Stimulated activated CD4-positive, alpha-beta T cell treated with anti-CD3 and anti-CD28 coated beads, Interleukin-4, amount 100 ng/mL, for 48 hours (primary cell): ENCODE data around the gene TTC28.
"Not testable (repeated sequence)": the region's sequence is repeated elsewhere in the genome, so short reads cannot be mapped to it uniquely, and the experiment has no call there.

Source experiments
- DNase-seq, 2 donors: peaks; one replicate each; pipeline ENCODE4 v3.0.0-alpha.2; 2020; ENCODE audit warnings: low read depth in 2 of 2

The TTC28 gene

GRCh38 chr22:28488825-28489224 is 190.8 kb downstream of the TTC28 start:
- no peak for DNase-seq

- no peak for DNase-seq
Measured at GRCh38 chr22:28484662-28485061, 195.0 kb downstream of the TTC28 start.

GRCh38 chr22:28481725-28482124 is 197.9 kb downstream of the TTC28 start:
- DNase-seq: no peak

- DNase-seq: no peak
Measured at GRCh38 chr22:28480000-28480715, 199.5 kb downstream of the TTC28 start.

DNA sequence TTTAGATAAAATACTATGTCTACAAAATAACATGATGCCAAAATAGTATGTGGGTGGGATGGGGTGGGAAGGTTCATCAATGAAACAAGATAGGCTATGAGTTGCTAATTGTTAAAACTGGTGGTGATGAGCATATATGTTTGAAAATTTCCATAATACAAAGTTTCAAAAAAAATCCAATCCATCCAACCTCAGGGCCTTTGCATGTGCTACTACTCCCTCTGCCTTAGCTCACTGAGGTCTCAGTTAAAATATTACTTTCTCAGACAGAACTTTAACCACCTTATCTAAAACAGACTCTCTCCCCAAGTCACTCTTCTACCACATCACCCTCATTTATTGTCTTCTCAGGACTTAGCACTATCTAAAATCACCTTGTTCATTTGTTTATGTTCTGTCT is 201.1 kb downstream of the TTC28 start:
- no peak for DNase-seq

DNA sequence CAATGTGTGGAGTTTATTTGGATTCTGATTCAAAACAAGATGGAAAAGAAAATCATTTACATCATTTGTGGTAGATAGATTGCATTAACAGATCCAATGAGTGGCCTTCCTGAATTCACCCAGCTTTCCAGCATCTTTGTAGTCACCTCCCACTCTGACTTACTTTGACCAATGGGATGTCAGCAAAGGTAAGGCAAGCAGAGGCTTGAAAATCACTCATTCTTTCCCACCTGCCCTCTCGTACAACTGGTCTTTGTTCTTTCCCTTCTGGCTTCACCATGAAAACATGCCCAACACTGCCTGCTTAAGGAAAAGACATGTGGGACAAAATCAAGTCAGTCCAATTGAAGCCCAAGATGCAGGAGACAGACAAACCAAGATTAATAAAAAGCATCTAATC is 202.1 kb downstream of the TTC28 start:
- DNase-seq: no peak

- no peak for DNase-seq
Measured at GRCh38 chr22:28474330-28474729, 205.3 kb downstream of the TTC28 start.

GRCh38 chr22:28473258-28473657 is 206.4 kb downstream of the TTC28 start:
- no peak for DNase-seq

DNA sequence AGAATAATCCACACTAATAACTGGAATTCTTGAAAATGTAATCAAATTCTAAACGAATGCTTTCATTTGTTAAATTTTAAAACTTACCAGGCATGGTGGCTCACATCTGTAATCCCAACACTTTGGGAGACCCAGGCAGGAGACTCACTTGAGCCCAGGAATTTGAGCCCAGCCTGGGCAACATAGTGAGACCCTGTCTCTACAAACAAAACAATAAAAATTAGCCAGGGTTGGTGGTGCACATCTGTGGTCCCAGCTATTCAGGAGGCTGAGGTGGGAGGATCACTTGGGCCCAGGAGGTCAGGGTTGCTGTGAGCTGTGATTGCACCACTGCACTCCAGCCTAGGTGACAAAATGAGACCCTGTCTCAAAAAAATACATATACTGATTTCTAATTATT is 212.6 kb downstream of the TTC28 start:
- not testable (repeated sequence) for DNase-seq

GRCh38 chr22:28466399-28466798 is 213.2 kb downstream of the TTC28 start:
- DNase-seq: no peak

- DNase-seq: no peak
Measured at GRCh38 chr22:28465841-28466240, 213.8 kb downstream of the TTC28 start.

DNA sequence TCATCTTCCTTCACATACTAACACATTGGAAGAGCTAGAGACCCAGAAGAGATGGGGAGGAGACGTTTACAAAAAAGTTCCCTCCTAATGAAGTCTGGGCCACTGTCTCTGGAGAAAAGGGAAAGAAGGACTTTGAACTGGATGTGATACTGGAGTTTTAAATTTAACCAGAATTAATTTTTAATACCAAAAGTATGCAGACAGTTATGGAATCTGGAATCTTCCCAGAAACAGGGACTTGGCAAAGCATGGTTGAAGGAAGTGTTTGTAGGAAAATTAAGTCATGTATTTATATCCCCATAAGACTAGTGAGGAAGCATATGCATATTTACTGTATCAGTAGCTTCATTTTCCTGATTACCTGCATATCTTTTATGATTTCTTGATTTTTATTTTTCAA is 215.5 kb downstream of the TTC28 start:
- DNase-seq: no peak

DNA sequence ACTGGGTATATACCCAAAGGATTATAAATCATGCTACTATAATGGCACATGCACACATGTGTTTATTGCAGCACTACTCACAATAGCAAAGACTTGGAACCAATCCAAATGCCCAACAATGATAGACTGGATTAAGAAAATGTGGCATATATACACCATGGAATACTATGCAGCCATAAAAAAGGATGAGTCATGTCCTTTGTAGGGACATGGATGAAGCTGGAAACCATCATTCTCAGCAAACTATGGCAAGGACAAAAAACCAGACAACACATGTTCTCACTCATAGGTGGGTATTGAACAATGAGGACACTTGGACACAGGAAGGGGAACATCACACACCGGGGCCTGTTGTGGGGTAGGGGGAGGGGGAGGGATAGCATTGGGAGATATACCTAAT is 216.2 kb downstream of the TTC28 start:
- DNase-seq: not testable (repeated sequence)

DNA sequence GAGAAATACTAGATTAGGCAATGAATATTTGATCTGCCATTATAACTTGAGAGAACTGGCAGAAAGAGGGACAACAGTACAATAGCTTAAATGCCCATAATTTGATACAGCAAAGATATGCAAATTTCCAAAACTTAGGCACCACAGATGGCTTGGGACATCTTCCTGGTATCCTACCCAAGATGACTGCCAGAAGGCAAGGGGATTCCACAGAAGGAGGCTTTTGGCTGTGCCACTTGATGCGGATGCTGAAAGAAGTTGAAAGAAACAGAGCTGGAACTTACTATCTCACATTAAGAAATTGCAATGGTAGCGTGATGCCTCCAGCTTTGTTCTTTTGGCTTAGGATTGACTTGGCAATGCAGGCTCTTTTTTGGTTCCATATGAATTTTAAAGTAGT is 216.7 kb downstream of the TTC28 start:
- no peak for DNase-seq

DNA sequence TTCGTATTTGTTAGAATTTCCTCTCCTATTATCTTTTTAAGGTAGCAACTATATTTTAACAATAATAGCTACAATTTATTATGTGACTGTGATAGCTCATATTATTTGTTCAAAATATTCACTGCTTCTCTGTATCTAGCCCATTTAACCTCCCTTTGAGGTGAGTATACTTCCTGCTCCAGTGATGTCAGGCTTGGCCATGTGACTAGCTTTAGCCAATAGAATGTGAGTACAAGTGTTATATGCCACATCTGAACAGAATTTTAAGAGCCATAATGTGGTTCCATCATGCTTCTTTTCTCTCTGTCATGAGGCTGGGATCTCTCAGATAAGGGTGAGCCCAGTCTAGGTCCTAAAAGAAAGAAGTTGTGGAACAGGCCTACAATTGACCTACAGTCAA is 217.6 kb downstream of the TTC28 start:
- DNase-seq: no peak

DNA sequence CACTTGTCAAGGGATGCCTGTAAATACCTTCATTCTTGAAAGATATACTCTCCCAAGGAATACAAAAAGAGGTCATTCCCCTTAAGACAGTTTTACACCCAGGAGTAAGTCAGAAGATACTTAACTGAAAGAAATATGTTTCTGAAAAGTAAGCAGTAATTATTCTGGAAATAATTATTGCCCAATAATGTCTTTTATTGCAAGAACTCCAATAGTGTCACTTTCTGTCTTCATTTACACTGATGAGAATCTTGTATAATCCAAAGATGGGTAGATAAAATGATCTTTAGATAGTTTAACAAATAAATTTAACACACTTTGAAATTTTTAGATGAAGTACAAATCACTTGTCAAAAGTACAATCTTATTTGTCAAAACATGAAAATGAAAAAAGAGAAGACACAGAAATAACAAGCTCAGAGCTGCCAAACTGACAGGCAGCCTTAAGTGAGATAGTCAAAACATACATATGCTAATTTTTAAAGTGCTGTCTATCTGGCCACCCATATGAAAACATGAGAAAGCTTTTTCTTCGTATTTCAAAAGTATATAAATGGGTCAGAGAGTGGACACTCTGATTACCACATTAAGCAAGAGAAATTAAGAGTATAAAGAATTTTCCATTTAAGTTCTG is 225.1 kb downstream of the TTC28 start:
- no peak for DNase-seq

GRCh38 chr22:28450109-28450508 is 229.5 kb downstream of the TTC28 start:
- DNase-seq: no peak

DNA sequence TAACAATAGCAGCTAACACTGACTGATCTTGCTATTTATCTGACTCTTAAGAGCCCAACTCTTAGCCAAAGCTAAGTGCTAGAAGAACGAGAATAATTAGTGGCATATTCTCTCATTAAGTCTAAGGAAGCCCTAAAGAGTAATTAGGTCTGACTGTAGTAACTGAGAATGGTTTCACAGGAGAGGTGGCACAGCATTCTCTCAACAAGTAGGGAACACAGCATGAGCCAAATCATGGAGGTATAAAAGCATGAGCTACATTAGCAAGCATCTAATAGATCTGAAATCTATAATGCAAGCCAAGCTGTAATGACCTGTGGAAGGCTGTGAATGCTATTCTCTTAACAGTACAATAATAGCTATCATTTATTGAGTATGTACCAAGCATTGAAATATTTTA is 230.6 kb downstream of the TTC28 start:
- no peak for DNase-seq

DNA sequence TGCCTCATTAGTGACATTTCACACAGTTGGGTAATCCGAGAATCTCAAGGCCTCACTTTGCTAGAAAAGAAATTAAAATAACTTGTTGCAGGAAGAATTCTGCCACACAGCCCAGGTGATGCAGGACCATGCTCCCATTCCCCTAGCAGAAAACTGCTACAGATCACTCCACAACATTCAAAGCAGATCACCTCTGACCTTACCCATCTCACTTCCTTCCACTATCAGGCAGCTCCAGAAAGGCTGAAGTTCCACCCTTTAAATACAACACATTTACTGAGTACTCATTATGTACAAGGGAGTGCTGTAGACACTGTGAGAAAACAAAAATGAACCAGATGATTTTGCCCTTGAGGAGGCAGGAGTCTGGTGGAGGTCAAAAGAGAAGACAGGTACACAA is 231.0 kb downstream of the TTC28 start:
- DNase-seq: no peak

DNA sequence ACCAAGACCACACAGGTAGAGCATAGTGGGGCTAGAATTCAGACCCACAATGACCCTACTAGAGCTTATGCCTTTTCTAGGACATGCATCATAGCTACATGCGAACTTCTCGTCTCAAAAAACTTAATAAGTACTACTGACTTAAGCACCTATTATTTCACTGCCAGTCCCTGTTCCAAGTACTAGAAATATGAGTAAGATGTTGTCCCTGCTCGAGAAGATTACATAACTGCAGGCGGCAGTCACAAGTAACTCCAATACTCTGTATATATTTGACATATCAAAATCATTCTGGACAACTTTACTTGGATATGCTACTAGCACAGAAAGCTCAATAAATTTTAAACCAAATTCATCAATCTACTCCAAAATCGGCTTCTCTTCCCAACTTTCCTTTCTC is 235.0 kb downstream of the TTC28 start:
- DNase-seq: no peak

GRCh38 chr22:28443526-28443876 is 236.1 kb downstream of the TTC28 start:
- no peak for DNase-seq

- no peak for DNase-seq
Measured at GRCh38 chr22:28442711-28443525, 236.7 kb downstream of the TTC28 start.

DNA sequence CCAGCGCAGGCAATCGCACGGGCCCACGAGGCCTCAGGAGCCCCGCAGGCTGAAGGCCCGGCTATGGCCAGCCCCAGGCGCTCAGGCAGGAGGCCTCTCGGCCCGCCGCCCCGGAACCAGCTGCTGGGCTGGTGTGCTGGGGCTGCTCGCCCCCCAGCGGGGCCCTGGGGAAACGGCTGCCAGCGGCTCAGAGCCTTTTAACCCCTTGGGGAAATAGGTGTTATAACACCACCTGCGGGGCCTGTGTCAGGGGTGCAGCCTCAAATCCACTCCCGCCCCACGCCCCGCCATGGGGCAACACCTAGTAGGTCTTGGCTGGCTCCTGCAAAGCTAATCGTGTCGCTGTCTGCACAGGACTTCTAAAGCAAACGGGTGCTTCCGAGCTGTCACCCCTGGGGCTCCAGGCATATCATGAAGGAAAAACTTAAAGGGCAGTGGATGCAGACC is 237.4 kb downstream of the TTC28 start:
- DNase-seq: peak; percentile 58 to 66
